SK-N-SH treated with all-trans-retinoic acid at 6 μM for 48 hours (cell line): Measurements from ENCODE around the gene RHNO1.

Source experiments
- CSDC2 ChIP-seq: fragments of 250-450 bp; sonication (Bioruptor Pico); IDR thresholded peaks from 2 replicates; pipeline ENCODE4 v1.5.0; 2020; ENCODE audit warnings: mild to moderate bottlenecking, moderate library complexity
- ISL1 ChIP-seq: fragments of 250-450 bp; sonication (Bioruptor Pico); IDR thresholded peaks from 2 replicates; pipeline ENCODE4 v2.1.2; 2022; ENCODE audit warnings: mild to moderate bottlenecking, moderate library complexity
- TCF4 ChIP-seq: fragments of 250-450 bp; sonication (Bioruptor Pico); IDR thresholded peaks from 2 replicates; pipeline ENCODE4 v1.8.0; 2021; ENCODE audit warnings: mild to moderate bottlenecking, moderate library complexity, borderline replicate concordance
- TOX ChIP-seq: fragments of 250-450 bp; sonication (Bioruptor Pico); IDR thresholded peaks from 2 replicates; pipeline ENCODE4 v1.8.0; 2021; ENCODE audit warnings: mild to moderate bottlenecking, moderate library complexity, borderline replicate concordance
- TSHZ2 ChIP-seq: fragments of 250-450 bp; sonication (Bioruptor Pico); IDR thresholded peaks from 2 replicates; pipeline ENCODE4 v1.5.0; 2020; ENCODE audit warnings: mild to moderate bottlenecking, moderate library complexity
- ZNF70 ChIP-seq: fragments of 450-650 bp; formaldehyde crosslinking; IDR thresholded peaks from 2 replicates; pipeline ENCODE4 v1.5.0; 2020; ENCODE audit warnings: mild to moderate bottlenecking, moderate library complexity

DNA sequence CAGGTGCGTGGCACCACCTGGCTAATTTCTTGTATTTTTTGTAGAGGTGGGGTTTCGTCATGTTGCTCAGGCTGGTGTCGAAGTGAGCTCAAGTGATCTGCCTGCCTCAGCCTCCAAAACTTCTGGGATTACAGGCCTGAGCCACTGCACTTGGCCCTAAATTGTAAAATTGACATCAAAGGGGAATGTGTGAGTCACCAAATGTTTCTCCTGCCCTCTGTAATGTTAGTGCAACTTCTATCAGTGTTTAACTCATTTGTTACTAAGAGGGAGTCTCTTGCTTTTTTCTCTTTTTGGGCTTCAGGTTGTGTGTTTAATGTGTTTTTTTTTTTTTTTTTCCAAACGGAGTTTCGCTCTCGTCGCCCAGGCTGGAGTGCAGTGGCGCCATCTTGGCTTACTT, 16.0 kb downstream of the RHNO1 start:
- TF ChIP-seq ISL1: no peak
- TF ChIP-seq TOX (CRISPR knock-in tag): no peak
- TF ChIP-seq ZNF70 (CRISPR knock-in tag): no peak
- no peak for TF ChIP-seq CSDC2
- no peak for TF ChIP-seq TSHZ2 (CRISPR knock-in tag)
- TF ChIP-seq TCF4 (CRISPR knock-in tag): no peak
